IPS DF 19.7 (cell line): ENCODE measurements around the gene EEIG2.
A peak's percentile ranks its signal among the peaks of the same experiment; 100 is the strongest.
"Not testable (repeated sequence)": the region's sequence is repeated elsewhere in the genome, so short reads cannot be mapped to it uniquely, and the experiment has no call there.

Experiments
- DNase-seq: peaks from one replicate; pipeline ENCODE4 v3.0.0-alpha.2; 2013; ENCODE audit warnings: low read depth, low spot score

EEIG2 gene

DNA sequence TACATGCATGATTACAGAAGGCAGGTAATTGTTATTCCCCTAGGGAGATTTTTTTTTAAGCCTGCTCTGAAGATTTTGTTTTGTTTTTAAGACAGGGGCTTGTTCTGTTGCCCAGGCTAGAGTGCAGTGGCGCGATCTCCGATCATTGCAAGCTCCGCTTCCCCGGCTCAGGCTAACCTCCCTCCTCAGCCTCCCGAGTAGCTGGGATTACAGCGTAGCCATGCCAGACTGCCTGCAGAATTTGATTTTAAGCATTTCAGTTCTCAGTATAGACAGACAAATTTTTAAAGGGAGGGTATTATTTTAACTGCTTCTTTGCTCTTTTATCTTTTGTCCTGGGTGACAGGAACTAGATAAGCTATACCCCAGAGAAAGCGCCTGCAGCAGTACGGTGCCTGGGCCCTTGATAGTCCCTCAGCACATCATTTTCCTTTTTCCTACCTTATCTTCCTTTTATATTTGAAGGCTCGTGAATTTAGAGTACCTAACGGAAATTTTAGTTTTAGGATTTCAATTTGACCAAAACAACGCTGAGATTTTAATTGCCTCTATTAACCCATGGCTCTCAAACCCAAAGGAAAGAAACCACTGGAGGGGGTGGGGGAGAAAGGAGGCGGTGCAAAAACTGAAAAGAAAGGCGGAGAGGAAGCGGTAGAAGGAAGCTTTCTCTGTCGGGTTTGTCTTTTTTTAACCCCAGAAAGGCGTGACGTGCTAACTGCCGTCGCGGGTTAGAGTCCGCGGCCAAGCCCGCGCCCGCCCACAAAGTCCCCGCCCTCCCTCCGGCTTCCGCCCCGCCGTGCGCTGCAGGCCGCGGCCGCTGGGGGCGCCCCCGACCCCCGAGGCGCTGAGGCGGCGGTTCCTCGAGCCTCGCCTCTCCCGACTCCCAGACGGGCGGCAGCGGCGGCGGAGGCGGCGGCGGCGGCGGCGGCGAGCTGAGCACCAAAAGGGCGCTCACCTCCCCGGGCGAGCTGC lies at the start of gene EEIG2:
Gene EEIG2, plus strand, starts transcription at position 886 of the 972 bp plus-strand sequence. CDS start 329 bp downstream, outside the sequence.
- DNase-seq: peak; percentile 61

- DNase-seq: no peak
Observed at GRCh38 chr1:108511764-108512163, 48.1 kb upstream of the EEIG2 start.

- DNase-seq: no peak
Observed at GRCh38 chr1:108512239-108513043, 47.5 kb upstream of the EEIG2 start.

DNA sequence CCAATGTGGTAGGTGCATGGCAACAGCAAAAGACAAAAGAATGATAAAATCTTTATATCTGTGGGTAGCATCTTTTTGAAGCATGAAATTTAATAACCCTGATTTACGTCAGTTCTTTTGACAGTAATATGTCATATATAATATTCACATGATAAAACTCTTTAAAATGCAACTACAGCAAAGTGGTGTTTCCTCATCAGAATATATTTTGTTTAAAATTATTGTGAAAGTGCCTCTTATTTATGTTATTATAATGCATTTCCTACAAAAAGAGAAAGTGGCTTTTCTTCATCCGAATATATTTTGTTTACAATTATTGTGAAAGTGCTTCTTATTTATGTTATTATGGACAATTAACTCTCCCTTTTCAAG lies 46.9 kb upstream of the EEIG2 start:
- no peak for DNase-seq

DNA sequence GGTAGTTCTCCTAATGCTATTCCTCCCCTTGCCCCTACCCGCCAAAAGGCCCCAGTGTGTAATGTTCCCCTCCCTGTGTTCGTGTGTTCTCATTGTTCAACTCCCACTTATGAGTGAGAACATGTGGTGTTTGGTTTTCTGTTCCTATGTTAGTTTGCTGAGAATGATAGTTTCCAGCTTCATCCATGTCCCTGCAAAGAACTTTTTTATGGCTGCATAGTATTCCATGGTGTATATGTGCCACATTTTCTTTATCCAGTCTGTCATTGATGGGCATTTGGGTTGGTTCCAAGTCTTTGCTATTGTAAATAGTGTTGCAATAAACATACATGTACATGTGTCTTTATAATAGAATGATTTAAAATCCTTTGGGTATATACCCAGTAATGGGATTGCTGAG lies 46.0 kb upstream of the EEIG2 start:
- not testable (repeated sequence) for DNase-seq

DNA sequence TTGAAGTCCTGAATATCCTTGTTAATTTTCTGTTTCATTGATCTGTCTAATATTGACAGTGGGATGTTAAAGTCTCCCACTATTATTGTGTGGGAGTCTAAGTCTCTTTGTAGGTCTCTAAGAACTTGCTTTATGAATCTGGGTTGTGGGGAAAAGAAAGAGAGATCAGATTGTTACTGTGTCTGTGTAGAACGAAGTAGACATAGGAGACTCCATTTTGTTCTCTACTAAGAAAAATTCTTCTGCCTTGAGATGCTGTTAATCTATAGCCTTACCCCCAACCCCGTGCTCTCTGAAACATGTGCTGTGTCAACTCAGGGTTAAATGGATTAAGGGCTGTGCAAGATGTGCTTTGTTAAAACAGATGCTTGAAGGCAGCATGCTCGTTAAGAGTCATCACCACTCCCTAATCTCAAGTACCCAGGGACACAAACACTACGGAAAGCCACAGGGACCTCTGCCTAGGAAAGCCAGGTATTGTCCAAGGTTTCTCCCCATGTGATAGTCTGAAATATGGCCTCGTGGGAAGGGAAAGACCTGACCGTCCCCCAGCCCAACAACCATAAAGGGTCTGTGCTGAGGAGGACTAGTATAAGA lies 42.5 kb upstream of the EEIG2 start:
- not testable (repeated sequence) for DNase-seq

DNA sequence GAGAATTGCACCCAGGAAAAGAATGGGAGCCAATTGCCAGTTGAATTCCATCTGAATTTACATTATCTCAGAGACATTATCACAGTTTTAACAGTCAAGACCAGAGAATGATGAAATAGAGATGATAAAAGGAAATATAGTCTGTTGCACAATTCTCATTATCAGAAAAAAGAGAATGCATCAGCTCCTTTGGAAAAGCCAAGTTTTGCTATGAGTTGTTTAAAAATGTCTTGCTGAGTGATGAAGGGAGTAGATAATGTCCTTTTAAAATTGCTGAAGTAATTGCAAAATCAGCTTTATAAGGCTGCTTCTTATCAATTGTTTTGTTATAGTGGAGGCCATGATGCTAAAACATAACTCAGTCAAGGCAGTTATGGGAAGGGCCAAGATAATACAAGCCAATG lies 37.9 kb upstream of the EEIG2 start:
- no peak for DNase-seq

DNA sequence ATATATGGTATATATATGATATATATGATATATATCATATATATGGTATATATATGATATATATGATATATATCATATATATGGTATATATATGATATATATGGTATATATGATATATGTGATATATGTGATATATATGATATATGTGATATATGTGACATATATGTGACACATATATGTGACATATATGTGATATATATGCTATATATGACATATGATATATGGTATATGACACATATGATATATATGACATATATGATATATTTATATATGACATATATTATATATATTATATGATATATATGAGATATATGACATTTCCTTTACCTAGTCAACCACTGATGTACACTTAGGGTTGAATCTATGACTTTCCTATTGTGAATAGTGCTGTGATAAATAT lies 36.1 kb upstream of the EEIG2 start:
- no peak for DNase-seq

DNA sequence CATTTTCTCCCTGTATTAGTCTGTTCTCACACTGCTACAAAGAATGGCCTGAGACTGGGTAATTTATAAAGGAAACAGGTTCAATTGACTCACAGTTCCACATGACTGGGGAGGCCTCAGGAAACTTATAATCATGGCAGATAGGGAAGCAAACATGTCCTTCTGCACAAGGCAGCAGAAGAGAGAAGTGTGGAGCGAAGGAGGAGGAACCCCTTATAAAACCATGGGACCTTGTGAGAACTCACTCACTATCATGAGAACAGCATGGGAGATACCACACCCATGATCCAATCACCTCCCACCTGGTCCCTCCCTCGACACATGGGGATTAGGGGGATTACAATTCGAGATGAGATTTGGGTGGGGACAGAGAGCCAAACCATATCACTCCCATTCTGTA lies 35.2 kb upstream of the EEIG2 start:
- no peak for DNase-seq

- DNase-seq: no peak
Observed at GRCh38 chr1:108527135-108527534, 32.8 kb upstream of the EEIG2 start.

DNA sequence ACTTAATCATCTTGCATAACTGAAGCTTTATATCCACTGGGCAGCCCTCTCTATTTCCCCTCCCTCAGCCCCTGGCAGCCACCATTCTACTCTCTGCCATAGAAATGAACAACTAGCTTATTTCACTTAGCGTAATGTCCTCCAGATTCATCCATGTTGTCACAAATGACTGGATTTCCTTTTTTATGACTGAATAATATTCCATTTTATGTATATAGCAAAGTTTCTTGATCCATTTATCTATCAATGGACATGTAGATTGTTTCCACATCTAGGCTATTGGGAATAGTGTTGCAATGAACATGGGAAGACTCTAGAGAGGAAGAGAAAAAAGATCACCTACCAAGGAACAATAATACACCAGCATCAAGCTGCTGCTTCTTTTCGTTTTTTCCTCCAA lies 32.1 kb upstream of the EEIG2 start:
- no peak for DNase-seq

- DNase-seq: no peak
Observed at GRCh38 chr1:108531444-108531843, 28.5 kb upstream of the EEIG2 start.

GRCh38 chr1:108532730-108533129 lies 27.2 kb upstream of the EEIG2 start:
- DNase-seq: no peak

- DNase-seq: no peak
Observed at GRCh38 chr1:108533351-108534083, 26.4 kb upstream of the EEIG2 start.

- DNase-seq: no peak
Observed at GRCh38 chr1:108534759-108535158, 25.1 kb upstream of the EEIG2 start.

GRCh38 chr1:108535315-108535897 lies 24.5 kb upstream of the EEIG2 start:
- DNase-seq: not testable (repeated sequence)

DNA sequence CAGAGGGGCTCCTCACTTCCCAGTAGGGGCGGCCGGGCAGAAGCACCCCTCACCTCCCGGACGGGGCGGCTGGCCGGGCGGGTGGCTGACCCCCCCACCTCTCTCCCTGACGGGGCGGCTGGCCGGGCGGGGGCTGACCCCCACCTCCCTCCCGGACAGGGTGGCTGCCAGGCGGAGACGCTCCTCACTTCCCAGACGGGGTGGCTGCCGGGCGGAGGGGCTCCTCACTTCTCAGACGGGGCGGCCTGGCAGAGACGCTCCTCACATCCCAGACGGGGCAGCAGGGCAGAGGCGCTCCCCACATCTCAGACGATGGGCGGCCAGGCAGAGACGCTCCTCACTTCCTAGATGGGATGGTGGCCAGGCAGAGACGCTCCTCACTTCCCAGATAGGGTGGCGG lies 23.9 kb upstream of the EEIG2 start:
- DNase-seq: not testable (repeated sequence)

- not testable (repeated sequence) for DNase-seq
Observed at GRCh38 chr1:108536791-108537190, 23.1 kb upstream of the EEIG2 start.

DNA sequence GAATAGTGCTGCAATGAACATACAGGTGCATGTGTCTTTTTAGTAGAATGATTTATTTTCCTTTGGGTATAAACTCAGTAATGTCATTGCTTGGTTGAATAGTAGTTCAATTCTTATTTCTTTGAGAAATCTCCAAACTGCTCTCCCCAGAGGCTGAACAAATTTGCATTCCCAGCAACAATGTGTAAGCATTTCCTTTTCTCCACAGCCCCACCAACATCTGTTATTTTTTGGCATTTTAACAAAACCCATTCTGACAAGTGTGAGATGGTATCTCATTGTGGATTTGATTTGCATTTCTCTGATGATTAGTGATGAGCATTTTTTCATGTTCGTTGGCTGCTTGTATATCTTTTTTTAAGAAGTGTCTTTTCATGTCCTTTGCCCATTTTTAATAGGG lies 21.9 kb upstream of the EEIG2 start:
- no peak for DNase-seq

- DNase-seq: no peak
Observed at GRCh38 chr1:108540977-108541376, 18.9 kb upstream of the EEIG2 start.

DNA sequence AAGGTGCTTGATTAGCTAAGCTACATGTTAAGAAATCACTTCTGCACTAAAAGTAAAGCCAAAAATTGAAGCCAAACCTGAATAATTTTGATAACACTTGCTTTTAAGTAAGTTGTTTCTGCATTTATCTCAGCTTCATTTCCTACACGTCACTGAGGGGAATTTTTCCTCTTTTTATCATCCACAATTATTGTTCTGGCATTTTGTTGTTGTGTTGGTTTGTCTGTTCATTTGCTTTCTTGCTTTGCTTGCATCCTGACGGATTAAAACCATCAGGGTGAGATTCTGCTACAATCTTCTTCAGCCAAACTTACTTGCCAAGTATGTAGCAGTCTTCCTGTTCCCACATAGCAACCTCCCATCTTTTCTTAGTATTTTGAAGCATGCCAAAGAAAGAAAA lies 18.0 kb upstream of the EEIG2 start:
- no peak for DNase-seq
